ENCODE data around the gene FBRS.
A peak's percentile ranks its signal among the peaks of the same experiment; 100 is the strongest.
"Not testable (repeated sequence)": the region's sequence is repeated elsewhere in the genome, so short reads cannot be mapped to it uniquely, and the experiment has no call there.

The FBRS gene

DNA sequence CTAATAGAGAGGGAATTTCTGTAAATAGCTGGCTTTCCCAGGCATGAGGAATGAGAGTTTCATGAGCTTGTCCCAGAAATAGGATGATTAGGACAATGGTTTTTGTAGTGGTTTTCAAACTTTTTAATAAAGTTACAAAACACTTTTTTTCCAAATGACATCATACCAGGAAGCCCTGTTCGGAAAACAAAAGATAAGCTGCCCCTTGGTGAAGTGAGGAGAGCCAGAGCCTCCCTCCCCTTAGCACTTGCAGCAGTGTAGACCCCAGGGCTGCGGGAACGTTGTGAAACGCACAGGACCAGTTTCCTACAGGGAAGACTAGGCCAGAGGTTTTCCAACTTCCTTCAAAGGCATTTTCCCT is 7.6 kb downstream of the FBRS start:
- FAIRE-seq, result no peak

DNA sequence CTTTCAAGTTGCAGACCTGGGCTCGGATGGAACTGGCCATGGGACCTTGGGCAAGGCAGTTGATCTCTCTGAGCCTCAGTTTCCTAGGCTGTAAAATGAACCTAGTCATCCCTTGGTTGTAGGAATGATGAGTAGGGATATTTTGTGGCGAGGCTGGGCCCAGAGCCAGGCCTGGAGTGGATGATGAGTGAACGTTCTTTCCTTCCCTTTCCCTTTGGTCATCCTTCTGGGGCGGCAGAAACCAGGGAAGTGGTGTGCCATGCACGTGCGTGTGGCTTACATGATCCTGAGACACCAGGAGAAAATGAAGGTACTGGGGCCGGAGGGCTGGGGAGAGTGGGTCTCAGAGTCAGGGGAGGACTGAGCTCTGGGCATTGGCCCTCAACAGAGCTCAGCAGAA is 8.4 kb downstream of the FBRS start:
- FAIRE-seq, result no peak

DNA sequence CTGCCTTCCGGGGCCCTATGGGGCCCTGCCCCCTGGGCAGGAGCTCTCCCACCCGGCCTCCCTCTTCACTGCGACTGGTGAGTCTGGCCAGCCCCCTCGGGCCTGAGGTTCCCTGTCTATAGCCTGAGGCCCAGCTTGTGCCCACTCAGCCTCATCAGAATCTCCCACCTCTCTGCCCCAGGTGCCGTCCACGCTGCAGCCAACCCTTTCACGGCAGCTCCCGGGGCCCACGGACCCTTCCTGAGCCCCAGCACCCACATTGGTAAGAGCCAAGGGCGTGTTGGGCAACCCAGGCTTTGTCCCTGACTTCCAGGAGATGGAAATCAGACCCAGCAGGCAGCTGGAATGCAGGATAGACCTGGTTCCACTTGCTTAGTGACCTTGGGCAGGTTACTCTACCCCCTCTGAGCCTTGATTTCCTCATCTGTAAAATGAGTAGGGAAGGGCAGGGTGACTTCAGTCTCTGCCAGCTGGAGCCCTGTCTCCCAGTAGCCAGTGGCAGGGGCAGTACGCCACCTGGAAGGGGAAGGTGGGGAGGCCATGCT is 9.2 kb downstream of the FBRS start:
- FAIRE-seq, result no peak

DNA sequence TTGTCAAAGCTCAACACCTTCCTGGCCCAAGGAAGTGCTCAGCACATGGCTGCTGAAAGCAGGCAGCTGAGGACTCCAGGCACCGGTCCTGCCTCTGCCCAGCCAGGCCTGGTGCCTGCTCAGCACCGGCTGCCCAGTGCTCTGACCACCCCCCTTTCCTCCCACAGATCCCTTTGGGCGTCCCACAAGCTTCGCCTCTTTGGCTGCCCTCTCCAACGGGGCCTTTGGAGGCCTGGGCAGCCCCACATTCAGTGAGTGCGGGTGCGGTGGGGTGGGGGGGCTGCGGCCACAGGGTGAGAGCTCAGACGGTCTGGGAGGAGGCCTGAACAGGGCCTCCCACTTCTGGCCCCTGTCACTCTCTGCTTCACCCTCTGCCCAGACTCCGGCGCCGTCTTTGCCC is 10.2 kb downstream of the FBRS start:
- FAIRE-seq, result no peak

DNA sequence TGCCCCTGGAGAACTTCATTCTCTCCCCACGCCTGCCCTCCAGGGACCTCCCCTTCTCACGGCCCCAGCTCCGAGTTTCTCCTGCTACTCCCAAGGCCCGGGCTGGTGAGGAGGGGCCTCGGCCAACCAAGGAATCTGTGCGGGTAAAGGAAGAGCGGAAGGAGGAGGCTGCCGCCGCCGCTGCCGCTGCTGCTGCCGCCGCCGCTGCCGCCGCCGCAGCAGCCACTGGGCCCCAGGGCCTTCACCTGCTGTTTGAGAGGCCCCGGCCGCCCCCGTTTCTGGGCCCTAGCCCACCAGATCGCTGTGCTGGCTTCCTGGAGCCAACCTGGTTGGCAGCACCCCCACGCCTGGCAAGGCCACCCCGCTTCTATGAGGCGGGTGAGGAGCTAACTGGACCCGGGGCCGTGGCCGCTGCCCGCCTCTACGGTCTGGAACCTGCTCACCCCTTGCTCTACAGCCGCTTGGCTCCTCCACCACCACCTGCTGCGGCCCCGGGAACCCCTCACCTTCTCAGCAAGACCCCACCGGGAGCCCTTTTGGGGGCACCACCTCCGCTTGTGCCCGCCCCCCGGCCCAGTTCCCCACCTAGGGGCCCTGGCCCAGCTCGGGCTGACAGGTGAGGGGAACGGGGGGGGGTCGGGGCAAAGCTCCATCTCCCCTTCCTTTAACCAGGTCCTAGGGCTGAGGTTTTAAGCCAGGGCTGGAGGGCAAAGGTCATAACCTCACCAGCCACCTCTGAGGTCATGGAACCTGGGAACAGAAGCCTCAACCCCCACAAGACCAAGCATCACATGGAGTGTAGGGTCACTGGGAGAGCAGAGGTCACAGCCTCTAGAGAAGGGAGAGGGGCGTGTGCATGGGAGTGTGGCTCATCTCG is 11.0 kb downstream of the FBRS start:
- FAIRE-seq, result no peak

DNA sequence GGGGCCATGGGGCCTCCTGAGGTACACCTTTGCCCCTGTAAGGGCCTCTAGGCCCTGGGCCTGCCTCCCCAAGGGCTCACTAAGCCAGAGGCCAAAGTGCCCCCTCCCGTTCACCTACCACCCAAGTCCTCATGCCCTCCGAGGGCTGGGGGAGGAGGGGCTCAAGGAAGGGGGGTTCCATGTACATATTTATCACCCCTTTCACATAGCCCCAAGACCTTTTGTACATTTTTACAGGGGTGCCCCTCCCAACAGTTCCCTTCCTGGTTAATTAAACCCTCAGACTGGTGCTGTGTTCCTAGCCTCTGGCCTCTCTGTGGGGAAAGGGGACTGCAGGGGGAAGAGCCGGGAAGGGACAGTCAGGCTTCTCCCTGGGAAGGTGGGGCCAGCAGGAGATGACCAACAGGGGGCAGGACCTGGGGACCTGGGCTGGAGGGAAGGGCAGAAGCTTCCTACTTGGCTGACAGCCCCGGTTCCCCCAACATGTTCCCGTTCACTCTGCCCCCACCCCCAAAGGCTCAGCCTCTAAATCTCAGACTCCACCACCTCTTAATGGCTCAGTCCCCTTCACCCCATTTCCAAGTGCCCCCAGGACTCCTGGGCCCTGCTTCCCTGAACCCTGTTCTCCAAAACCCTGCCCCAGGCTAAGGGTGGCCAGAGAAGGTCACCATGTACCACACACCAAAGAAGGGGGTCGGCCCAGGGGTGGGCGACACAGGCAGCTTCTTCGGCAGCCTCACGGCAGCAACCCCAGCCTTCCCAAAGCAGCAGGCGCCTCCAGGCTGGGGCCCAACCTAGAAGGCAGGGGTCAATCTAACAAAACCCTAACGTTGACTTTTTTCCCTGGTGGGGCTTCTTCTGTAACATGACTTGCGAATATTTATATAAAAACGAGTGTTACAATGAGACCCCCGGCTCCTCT is 11.9 kb downstream of the FBRS start:
- no peak for FAIRE-seq

DNA sequence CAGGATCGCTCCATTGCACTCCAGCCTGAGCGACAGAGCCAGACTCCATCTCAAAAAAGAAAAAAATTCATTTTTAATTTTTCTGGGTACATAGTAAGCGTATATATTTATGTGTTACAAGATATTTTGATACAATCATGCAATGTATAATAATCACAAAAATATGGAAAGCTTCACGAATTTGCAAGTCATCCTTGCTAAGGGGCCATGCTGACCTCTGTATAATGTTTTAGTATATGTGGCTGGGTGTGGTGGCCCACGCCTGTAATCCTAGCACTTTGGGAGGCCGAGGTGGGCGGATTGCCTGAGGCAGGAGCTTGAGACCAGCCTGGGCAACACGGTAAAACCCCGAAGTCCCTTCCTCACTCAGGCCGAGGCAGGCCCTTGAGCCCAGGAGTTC is 16.9 kb downstream of the FBRS start:
- FAIRE-seq, result no peak

DNA sequence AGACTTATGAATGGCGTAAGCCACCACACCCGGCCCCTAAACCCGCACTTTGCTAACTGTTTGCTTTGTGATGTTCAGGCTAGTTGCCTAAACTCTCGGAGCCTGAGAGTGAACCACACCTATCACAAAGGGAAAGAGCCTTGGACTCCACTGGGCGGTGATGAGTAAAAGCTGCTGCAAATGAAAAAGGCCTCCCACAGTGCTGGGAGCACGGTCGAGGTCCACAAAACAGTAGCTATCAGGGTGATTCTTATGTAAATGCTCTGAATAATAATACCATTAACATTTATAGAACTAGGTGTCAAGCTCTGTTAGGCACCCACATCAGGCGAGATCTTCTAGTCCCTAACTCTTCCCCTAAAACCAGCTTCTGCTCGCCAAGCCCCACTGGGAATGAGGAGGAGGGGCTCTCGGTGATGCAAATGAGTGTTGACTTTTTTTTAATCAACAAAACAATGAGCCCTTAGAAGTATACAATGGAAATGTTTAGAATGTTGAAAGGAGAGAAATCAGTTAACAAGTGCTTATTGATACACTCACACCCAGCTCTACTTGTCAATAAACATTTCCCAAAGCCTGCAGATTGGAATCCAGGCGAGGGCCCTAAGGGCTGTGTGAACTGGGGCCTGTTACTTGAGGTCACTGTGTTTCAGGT is 19.8 kb downstream of the FBRS start:
- FAIRE-seq, result no peak

DNA sequence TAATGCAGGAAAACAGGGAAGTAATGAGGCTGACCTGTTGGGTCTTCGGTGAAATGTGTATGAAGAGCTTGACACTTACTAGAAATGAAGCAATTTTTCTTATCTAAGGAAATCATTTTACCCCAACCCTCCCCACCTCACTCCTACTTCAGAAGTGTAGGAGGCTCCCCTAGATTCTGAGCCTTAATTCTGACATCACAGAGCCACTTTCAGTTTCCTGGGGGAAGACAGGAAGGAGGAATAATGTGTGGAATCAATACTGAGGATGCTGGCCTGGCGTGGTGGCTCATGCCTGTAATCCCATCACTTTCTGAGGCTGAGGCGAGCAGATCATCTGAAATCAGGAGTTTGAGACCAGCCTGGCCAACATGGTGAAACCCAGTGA is 20.3 kb downstream of the FBRS start:
- FAIRE-seq, result no peak

DNA sequence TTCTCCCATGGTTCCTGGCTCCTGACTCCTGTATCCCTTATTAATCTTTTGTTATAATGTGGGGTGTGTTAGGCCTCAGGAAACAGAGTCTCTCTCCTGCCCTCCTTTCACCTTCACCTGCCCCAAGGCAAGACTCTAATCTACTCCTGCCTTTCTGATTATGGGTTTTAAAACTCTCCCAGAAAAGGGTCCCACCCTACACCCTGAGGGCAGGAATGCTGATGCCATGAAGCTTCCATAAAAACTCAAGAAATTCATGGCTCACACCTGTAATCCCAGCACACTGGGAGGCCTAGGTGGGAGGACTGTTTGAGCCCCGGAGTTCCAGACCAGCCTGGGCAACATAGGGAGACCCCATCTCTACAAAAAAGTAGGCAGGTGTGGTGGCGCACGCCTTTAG is 22.1 kb downstream of the FBRS start:
- FAIRE-seq, result no peak

DNA sequence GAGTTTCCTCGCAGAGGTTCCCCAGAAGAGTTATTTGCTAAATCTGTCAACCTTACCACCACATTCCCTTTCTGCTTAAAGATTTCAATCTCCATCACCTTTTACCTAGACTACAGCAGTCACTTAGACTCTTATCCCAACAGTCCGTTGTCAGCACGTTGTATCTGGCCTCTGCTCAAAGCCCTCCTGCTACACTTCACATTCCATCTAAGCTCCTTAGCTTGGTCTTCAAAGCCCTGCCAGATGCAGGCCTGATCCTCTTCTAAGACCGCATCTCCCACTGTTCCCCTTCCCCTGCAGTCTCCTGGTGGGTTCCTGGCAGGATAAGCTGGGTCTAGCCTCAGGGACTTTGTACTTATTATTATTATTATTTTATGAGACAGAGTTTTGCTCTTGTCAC is 30.5 kb downstream of the FBRS start:
- FAIRE-seq, result no peak

DNA sequence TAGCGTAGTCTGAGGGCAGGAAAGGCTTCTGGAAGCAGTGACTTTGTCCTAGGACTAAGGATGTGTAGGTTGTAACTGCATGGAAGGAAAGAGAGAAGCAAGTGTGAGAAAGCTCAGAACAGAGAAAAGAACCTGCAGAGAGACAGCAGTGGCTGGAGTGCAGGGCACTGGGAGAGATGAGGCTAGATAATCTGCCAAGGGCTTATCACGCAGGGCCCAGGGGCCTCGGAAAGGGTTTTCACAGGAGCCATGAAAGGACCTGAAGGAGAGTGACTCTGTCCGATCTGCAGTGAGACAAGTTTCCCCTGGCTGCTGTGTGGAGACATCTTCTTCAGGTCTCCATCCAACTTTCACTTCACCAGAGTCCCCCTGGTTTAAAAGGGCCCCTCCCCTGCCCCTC is 33.7 kb downstream of the FBRS start:
- no peak for FAIRE-seq

DNA sequence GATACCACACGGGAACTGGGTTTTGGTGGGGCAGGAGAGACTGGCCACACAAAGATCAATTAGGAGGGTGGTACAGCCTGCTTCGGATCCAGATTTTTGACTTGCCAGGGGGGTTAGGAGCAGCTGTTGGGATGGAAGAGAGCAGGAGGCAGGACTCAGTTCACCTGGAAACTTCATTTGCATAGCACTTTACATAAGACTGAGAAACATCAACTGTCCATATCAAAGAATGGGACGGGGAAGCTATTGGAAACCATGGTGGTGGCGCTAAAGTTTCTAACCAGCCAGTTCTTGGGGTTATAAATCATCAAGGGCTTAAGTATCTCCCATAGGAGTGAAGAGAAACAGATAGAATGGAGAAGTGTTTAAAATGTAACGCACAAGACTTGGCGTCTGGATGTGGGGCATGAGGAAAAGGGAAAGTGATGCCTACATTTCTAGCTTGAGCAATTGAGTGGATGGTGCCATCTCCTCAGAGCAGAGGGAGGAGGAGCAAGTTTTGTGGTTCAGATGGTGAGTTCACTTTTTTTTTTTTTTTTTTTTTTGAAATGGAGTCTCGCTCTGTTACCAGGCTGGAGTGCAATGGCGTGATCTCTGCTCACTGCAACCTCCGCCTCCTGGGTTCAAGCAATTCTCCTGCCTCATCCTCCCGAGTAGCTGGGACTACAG is 34.3 kb downstream of the FBRS start:
- no peak for FAIRE-seq

DNA sequence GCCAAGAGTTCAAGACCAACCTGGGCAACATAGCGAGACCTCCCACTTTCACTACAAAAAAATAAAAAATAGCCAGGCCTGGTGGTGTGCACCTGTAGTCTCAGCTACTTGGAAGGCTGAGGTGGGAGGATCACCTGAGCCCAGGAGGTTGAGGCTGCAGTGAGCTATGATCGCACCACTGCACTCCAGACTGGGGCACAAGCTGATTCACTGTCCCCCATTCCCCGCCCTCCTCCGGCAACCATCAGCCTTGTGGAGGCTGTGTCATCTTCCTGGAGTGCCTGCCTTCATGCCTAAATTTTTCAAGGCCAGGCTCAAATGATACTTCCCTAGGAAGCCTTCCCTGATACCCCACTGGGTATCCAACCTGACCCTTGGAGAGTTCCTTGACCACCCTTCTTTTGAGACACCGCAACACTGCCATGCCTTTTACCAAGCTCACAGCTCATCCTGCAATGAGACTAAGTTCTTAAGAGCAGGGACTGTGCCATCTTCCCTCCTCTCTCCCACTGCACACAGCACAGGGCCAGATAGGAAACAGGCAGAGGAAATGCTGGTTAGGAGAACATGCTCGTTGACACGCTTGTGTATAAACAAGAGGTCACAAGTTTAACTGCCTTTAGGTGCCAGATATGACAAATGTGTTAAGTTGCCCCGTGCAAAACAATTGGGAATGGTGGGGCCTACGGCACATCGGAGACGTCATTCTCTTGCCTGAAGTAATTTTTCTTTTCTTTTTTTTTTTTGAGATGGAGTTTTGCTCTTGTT is 36.9 kb downstream of the FBRS start:
- no peak for FAIRE-seq

DNA sequence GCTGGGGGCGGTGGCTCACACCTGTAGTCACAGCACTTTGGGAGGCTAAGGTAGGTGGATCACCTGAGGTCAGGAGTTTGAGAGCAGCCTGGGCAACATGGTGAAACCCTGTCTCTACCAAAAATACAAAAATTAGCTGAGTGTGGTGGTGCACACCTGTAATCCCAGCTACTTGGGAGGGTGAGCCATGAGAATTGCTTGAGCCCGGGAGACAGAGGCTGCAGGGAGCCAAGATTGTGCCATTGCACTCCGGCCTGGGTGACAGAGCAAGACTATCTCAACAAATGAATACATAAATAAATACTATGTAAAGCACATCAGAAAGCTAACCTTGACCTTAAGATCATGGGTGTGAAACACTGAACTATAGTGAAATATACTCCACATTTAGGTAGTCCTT is 38.4 kb downstream of the FBRS start:
- not testable (repeated sequence) for FAIRE-seq

DNA sequence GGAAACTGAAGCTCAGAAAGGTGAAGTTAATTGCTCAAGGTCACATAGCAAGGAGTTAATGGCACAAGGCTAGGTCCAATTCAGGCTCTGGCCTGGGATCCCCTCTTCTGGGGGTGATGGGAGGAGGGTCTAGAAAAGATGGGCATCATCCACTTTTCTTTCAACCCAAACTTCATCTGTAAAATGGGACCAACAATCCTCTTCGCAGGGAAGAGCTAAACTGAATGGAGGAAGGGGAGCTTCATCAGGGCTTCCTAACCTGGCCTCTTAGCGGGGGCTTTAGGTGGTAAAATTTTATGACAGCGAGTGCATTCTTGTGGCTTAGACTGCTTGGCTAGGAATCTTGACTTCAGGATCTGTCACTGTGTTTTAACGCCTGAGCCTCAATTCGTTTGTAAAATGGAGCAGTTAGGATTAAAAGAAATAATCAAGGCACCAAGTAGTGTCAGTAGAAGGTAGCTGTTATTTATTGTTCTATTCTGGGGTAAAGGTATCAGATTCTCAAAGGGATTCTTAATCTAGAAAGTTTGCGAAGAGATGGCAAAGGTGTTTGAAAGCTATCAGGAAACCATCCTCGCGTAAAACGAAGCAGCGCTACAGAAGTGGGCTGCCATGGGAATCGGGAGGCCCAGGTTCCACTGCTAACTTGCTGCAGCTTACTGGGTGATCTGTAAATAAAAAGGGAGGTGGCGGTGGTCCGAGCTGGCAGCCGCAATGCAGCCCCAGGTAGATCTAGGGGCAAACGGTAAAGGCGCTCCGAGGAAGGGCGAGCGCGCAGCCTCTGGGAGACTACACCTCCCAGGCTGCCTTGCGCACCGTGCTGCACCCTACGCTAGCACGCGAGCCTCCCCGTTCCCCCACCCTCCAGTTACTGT is 39.3 kb downstream of the FBRS start:
- FAIRE-seq, result no peak

DNA sequence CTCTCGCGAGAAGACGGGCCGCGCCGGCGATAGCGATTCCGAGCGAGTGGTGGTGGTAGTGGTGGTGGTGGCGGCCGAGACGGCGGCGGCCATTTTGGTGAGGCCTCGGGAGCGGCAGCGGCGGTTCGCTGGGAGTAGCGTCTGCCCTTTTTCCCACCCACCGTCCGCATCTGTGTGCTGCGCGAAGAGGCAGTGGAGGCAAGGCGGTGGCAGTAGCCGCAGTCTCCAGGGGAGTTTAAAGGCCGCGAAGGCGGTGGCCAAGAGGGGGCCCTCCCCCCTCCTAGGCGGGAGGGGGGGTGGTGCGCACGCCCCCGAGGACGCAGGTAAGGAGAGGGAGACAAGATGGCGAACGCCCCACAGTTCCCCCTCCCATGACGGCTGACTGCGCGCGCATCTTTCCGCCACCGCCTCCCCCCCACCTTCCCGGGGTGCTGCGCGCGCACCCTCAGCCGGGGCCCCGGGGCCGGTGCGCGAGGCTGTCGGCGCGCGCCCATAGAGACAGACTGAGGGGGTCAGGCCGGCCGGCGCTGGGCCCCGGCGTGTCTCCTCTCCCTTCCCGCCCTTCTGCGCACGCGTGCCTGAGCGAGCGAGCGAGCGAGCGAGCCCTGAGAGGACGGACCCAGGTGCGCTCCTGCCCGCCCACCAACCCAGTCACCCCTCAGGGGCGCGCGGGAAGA is 40.0 kb downstream of the FBRS start:
- peak; percentile 83 for FAIRE-seq

DNA sequence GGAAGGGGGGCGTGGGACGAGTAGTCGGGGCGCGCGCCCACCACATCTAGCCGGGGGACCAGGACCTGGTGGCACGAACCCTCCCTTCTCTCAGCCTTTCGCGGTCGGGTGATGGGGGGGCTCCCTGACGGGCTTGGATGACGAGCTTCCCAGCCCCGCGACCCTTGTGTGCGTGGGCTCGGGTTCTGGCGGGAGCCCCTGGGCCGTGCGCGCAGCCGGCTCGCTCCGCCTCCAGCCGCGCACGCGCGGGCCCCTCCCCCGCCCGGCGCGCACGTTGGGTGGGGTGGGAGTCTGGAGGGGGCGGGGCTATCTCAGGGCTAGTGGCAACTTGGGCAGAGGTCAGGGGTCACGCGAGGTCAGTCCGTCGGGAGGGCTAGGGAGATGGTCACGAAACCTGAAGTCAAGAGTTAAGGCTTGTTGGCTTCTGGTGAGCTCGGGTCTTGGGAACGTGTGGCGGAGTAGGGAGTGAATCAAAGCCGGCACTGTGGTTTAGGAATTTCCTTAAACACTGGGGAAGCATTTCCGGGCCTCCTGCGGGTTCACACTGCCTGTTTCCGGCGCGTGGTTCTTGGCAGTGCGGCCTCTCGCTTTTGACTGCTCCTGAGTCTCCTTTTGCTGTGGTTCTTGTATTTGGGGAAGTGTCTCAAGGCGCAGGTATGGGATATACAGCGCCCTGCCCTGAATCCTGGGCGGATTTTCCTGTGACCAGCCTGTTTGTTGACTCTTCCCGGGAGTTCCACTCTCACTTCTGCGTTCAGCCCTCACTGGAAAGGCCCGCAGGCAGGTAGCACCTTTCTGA is 40.8 kb downstream of the FBRS start, which contains the start of gene SRCAP:
Gene SRCAP (plus strand): TSS at position 356 of the 799 bp plus-strand sequence. CDS start 1,654 bp downstream, outside the sequence.
- no peak for FAIRE-seq

DNA sequence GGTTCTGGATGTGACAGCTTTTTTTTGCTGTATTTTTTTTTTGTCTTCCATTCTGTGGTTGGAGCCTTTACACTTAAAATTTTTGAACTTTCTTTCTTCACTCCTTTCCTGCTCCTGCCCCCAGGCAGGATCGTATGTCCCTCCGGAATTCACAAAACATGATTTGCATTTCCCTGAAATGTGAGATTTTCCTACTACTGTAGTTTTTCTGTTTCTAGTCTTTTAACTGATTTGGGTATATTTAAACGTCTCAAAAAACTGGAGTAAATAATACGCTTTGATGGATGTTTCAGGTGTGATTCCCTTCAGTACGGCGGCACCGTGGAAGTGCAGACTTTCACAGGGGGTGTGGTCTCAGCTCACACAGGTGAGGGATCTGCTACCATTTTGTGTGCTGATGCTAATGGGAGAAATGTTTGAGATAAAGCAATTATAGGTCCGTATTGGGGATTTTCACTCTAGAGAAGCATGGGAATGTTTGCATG is 41.4 kb downstream of the FBRS start:
- FAIRE-seq, result no peak

Data from G401.6 (cell line).